Endodermal cell (in vitro differentiated cells): ENCODE data around the gene MS4A12. TPM values are rescaled to one million over a fixed set of nuclear protein-coding genes. Genes with fewer than 3 reads are reported as not detected.

Experiments
- DNase-seq: peaks from one replicate; pipeline ENCODE4 v3.0.0-alpha.2; 2017
- H3K27ac ChIP-seq: 2 replicates; pipeline ENCODE4 v1.5.1; 2013; ENCODE audit warnings: mild to moderate bottlenecking, low read depth, low read length, moderate library complexity
- H3K27me3 ChIP-seq: 2 replicates; pipeline ENCODE4 v1.6.1; 2013; ENCODE audit warnings: mild to moderate bottlenecking, low read length, moderate library complexity; ENCODE audit not compliant: insufficient read depth, control insufficient read depth, poor library complexity, severe bottlenecking
- H3K36me3 ChIP-seq: 2 replicates; pipeline ENCODE4 v1.7.0; 2013; ENCODE audit warnings: mild to moderate bottlenecking, low read length, moderate library complexity; ENCODE audit not compliant: control insufficient read depth, insufficient read depth
- H3K4me1 ChIP-seq: one replicate; pipeline ENCODE4 v1.7.0; 2013; ENCODE audit warnings: low read length; ENCODE audit not compliant: control insufficient read depth, insufficient read depth
- H3K4me3 ChIP-seq: 2 replicates; pipeline ENCODE4 v1.5.1; 2013; ENCODE audit warnings: mild to moderate bottlenecking, low read length, moderate library complexity
- H3K9ac ChIP-seq: 2 replicates; pipeline ENCODE4 v1.6.1; 2013; ENCODE audit warnings: mild to moderate bottlenecking, low read length, moderate library complexity; ENCODE audit not compliant: poor library complexity, severe bottlenecking; ENCODE audit errors: extremely low read depth
- H3K9me3 ChIP-seq: 2 replicates; pipeline ENCODE4 v1.6.1; 2013; ENCODE audit warnings: mild to moderate bottlenecking, low read length, moderate library complexity; ENCODE audit not compliant: control insufficient read depth
- H3K27ac Mint-ChIP-seq: 2 replicates; pipeline ENCODE4 v1.8.0; 2020; ENCODE audit warnings: mixed read lengths
- H3K27me3 Mint-ChIP-seq: 2 replicates; pipeline ENCODE4 v1.8.0; 2021; ENCODE audit warnings: mild to moderate bottlenecking, mixed read lengths; ENCODE audit not compliant: insufficient read depth
- H3K36me3 Mint-ChIP-seq: 2 replicates; pipeline ENCODE4 v1.8.0; 2020; ENCODE audit warnings: low read depth, mixed read lengths
- H3K4me1 Mint-ChIP-seq: 2 replicates; pipeline ENCODE4 v1.8.0; 2020; ENCODE audit warnings: mixed read lengths
- H3K4me3 Mint-ChIP-seq: 2 replicates; pipeline ENCODE4 v1.8.0; 2020; ENCODE audit warnings: mild to moderate bottlenecking, moderate library complexity, mixed read lengths
- H3K9me3 Mint-ChIP-seq: 2 replicates; pipeline ENCODE4 v1.8.0; 2020; ENCODE audit warnings: mild to moderate bottlenecking, mixed read lengths
- WGBS, 2 experiments: methylation state at CpG; one replicate each; pipeline versions ENCODE4 v1.1.5 to v1.1.7; 2013; ENCODE audit warnings: missing lambda C conversion rate in 2 of 2, mixed read lengths in 1 of 2; ENCODE audit not compliant: insufficient coverage in 1 of 2, insufficient read length in 1 of 2; 5-methylcytosine and 5-hydroxymethylcytosine counted together
- total RNA-seq, 2 donors: library from RNA; stranded (reverse); fragmentation: NEBNext Ultra II Directional in 1 of 2; extraction: Animal tissue kit (Norgen Biotek cat#: 25700) in 1 of 2; gene quantifications; 2 replicates in 1 of 2; 3 replicates in 1 of 2; pipeline ENCODE4 v1.2.1, GENCODE V29; 2021
- TF ChIP-seq, protein P1 (sequence below): fragments of 200-600 bp; sonication (generic); conservative IDR thresholded peaks from 2 replicates; pipeline ENCODE4 v1.5.0; 2021; ENCODE audit warnings: antibody characterized with exemption, mild to moderate bottlenecking

MS4A12 gene
- total RNA-seq, 2 donors from 2014 or later: not detected

- Histone ChIP-seq H3K27ac (no peak overlapping the region), H3K9me3 (no peaks in the 10 kb centered on the region), H3K4me1 (no peaks in the 10 kb centered on the region), H3K27me3 (no peaks in the 10 kb centered on the region), H3K4me3 (no peak overlapping the region), H3K36me3 (no peaks in the 10 kb centered on the region), H3K9ac (no peak overlapping the region)
- DNase-seq: no peak
- WGBS, 2 experiments: 86 to 91% methylated on average over 5 to 6 of the region's 6 CpGs
- TF ChIP-seq, protein P1, sequence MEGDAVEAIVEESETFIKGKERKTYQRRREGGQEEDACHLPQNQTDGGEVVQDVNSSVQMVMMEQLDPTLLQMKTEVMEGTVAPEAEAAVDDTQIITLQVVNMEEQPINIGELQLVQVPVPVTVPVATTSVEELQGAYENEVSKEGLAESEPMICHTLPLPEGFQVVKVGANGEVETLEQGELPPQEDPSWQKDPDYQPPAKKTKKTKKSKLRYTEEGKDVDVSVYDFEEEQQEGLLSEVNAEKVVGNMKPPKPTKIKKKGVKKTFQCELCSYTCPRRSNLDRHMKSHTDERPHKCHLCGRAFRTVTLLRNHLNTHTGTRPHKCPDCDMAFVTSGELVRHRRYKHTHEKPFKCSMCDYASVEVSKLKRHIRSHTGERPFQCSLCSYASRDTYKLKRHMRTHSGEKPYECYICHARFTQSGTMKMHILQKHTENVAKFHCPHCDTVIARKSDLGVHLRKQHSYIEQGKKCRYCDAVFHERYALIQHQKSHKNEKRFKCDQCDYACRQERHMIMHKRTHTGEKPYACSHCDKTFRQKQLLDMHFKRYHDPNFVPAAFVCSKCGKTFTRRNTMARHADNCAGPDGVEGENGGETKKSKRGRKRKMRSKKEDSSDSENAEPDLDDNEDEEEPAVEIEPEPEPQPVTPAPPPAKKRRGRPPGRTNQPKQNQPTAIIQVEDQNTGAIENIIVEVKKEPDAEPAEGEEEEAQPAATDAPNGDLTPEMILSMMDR: no peak
- no peak overlapping the region for H3K27ac Mint-ChIP-seq
- H3K27me3 Mint-ChIP-seq: no peaks in the 10 kb centered on the region
- H3K4me3 Mint-ChIP-seq: no peak overlapping the region
- H3K4me1 Mint-ChIP-seq: no peaks in the 10 kb centered on the region
- no peaks in the 10 kb centered on the region for H3K36me3 Mint-ChIP-seq
- H3K9me3 Mint-ChIP-seq: peaks cover 2% of the 10 kb centered on the region
These were observed 15.5 kb upstream of the MS4A12 start for GRCh38 chr11:60477035-60477445.

- Mint-ChIP-seq H3K9me3 (no peaks in the 10 kb centered on the region), H3K36me3 (no peaks in the 10 kb centered on the region), H3K4me3 (no peak overlapping the region), H3K4me1 (no peaks in the 10 kb centered on the region), H3K27me3 (no peaks in the 10 kb centered on the region), H3K27ac (no peak overlapping the region)
- DNase-seq: no peak
- Histone ChIP-seq H3K9ac (no peak overlapping the region), H3K9me3 (no peaks in the 10 kb centered on the region), H3K4me1 (no peaks in the 10 kb centered on the region), H3K27me3 (no peaks in the 10 kb centered on the region), H3K27ac (no peak overlapping the region), H3K4me3 (no peak overlapping the region), H3K36me3 (no peaks in the 10 kb centered on the region)
- 93% methylated on average over 2 of the region's 2 CpGs; no CpG with 5 or more reads in 1 of the 2 experiments for WGBS, 2 experiments
- TF ChIP-seq, protein P1: no peak
These were observed 10.2 kb upstream of the MS4A12 start for GRCh38 chr11:60482361-60482760.

GRCh38 chr11:60485987-60486386 lies 6.6 kb upstream of the MS4A12 start:
- peak; percentile 80 for DNase-seq
- Mint-ChIP-seq H3K27ac (no peak overlapping the region), H3K4me1 (no peaks in the 10 kb centered on the region), H3K9me3 (peaks cover 7% of the 10 kb centered on the region), H3K27me3 (no peaks in the 10 kb centered on the region), H3K36me3 (no peaks in the 10 kb centered on the region), H3K4me3 (no peak overlapping the region)
- Histone ChIP-seq H3K4me3 (no peak overlapping the region), H3K27ac (no peak overlapping the region), H3K27me3 (no peaks in the 10 kb centered on the region), H3K9ac (no peak overlapping the region), H3K36me3 (no peaks in the 10 kb centered on the region), H3K9me3 (no peaks in the 10 kb centered on the region), H3K4me1 (no peaks in the 10 kb centered on the region)
- TF ChIP-seq, protein P1: peak; percentile 89
- 55 to 75% methylated on average over 4 to 5 of the region's 5 CpGs for WGBS, 2 experiments
